GM12878 (cell line): ENCODE results near the gene UHMK1. TPM values are rescaled to one million over a fixed set of nuclear protein-coding genes. Genes with fewer than 3 reads are reported as not detected.

ENCODE experiments used
- ATAC-seq: fragments of 200-7000 bp; cut with Tn5 transposase; 3 replicates; pipeline ENCODE4 v1.9.1; 2020; ENCODE audit warnings: mild to moderate bottlenecking, moderate library complexity
- BruUV-seq: library from RNA; stranded (reverse); fragments of 400-500 nt; replicated peaks from 2 replicates; lab custom pipeline; 2021; lab: Mats Ljungman, UMichigan
- CTCF ChIA-PET: fragments of 300-600 bp; sonication (Branson Sonifier 250); formaldehyde crosslinking; extraction: SDS; loops from one replicate; lab custom pipeline; 2021; ENCODE audit warnings: inconsistent platforms; lab: Yijun Ruan, JAX
- POLR2A ChIA-PET: fragments of 350-600 bp; formaldehyde crosslinking; extraction: SDS; loops from one replicate; lab custom pipeline; 2021; ENCODE audit warnings: inconsistent platforms; lab: Charles Lee
- RAD21 ChIA-PET: fragments of 300-600 bp; sonication (Branson Sonifier 250); formaldehyde crosslinking; loops from one replicate; lab custom pipeline; 2023; ENCODE audit warnings: antibody characterized with exemption; ENCODE audit not compliant: unreplicated experiment; lab: Charles Lee
- SMC1A ChIA-PET: fragments of 300-600 bp; sonication (Branson Sonifier 250); formaldehyde crosslinking; loops from one replicate; lab custom pipeline; 2023; ENCODE audit not compliant: unreplicated experiment, uncharacterized antibody; lab: Charles Lee
- DNase-seq: peaks from one replicate; pipeline ENCODE4 v3.0.0-alpha.2; 2011; ENCODE audit warnings: low read depth, low spot score
- FAIRE-seq: peaks from 3 replicates; lab custom pipeline; 2011; peaks lifted over from hg19 to GRCh38; lab: Jason Lieb, UNC
- H2AFZ ChIP-seq: 2 replicates; pipeline ENCODE4 v1.6.0; 2011; ENCODE audit warnings: low read depth, low read length, control low read depth; ENCODE audit not compliant: control insufficient read depth
- H3K27ac ChIP-seq: 2 replicates; pipeline ENCODE4 v1.5.1; 2011; ENCODE audit warnings: control low read depth; ENCODE audit not compliant: control insufficient read depth, insufficient read depth
- H3K27me3 ChIP-seq, 2 experiments: replicated peaks in 1 of 2; 2 replicates each; pipeline versions ENCODE4 v1.6.0 to v1.6.1; 2011; ENCODE audit warnings: low read length in 1 of 2; ENCODE audit not compliant: control insufficient read depth in 2 of 2, insufficient read depth in 2 of 2
- H3K36me3 ChIP-seq, 2 experiments: 2 replicates each; pipeline ENCODE4 v1.5.1; 2011; ENCODE audit warnings: low read length in 1 of 2; ENCODE audit not compliant: control insufficient read depth in 2 of 2, insufficient read depth in 2 of 2
- H3K4me1 ChIP-seq: 2 replicates; pipeline ENCODE4 v1.6.1; 2011; ENCODE audit warnings: mild to moderate bottlenecking, low read length, moderate library complexity, mixed read lengths; ENCODE audit not compliant: control insufficient read depth, insufficient read depth
- H3K4me2 ChIP-seq: 2 replicates; pipeline ENCODE4 v1.6.0; 2011; ENCODE audit warnings: control low read depth; ENCODE audit not compliant: control insufficient read depth, insufficient read depth
- H3K4me3 ChIP-seq: fragments of 200-600 bp; sonication (generic); 2 replicates; pipeline ENCODE4 v1.5.1; 2016
- H3K79me2 ChIP-seq: 2 replicates; pipeline ENCODE4 v1.6.0; 2011; ENCODE audit warnings: low read length; ENCODE audit not compliant: control insufficient read depth, insufficient read depth
- H3K9ac ChIP-seq: 2 replicates; pipeline ENCODE4 v1.8.0; 2011; ENCODE audit warnings: low read length, control low read depth, mixed read lengths; ENCODE audit not compliant: control insufficient read depth, insufficient read depth
- H3K9me3 ChIP-seq: replicated peaks from 3 replicates; pipeline ENCODE4 v1.5.1; 2011; ENCODE audit warnings: mild to moderate bottlenecking, low read length; ENCODE audit not compliant: control insufficient read depth, insufficient read depth
- H4K20me1 ChIP-seq: 2 replicates; pipeline ENCODE4 v1.6.0; 2011; ENCODE audit not compliant: control insufficient read depth, insufficient read depth
- BRCA1 ChIP-seq: IDR thresholded peaks from 2 replicates; pipeline ENCODE4 v1.6.1; 2011; ENCODE audit warnings: low read depth, low read length, improper control_type of control experiment
- CBFB ChIP-seq: IDR thresholded peaks from 2 replicates; pipeline ENCODE4 v1.6.1; 2016; ENCODE audit warnings: antibody characterized with exemption, low read depth
- FOS ChIP-seq: IDR thresholded peaks from 3 replicates; pipeline ENCODE4 v1.6.1; 2011; ENCODE audit warnings: borderline replicate concordance; ENCODE audit not compliant: insufficient read length; ENCODE audit errors: extremely low read depth
- HCFC1 ChIP-seq: fragments of 150-350 bp; IDR thresholded peaks from 2 replicates; pipeline ENCODE4 v1.6.1; 2014; ENCODE audit warnings: low read length
- IKZF2 ChIP-seq, 2 experiments: fragments of 450-650 bp; IDR thresholded peaks; 2 replicates each; pipeline ENCODE4 v1.6.1; 2017; ENCODE audit warnings: mild to moderate bottlenecking in 2 of 2, moderate library complexity in 2 of 2
- SREBF1 ChIP-seq: IDR thresholded peaks from 2 replicates; pipeline ENCODE4 v1.6.1; 2012; ENCODE audit warnings: mild to moderate bottlenecking, low read length
- ZNF274 ChIP-seq: IDR thresholded peaks from one replicate; pipeline ENCODE4 v1.8.0; 2011; ENCODE audit not compliant: insufficient read length, insufficient read depth
- WGBS: methylation state at CpG from one replicate; pipeline ENCODE4 v1.1.6; 2016; ENCODE audit warnings: low lambda C conversion rate; ENCODE audit not compliant: insufficient replicate concordance, insufficient coverage; ENCODE audit errors: missing lambda C conversion rate; 5-methylcytosine and 5-hydroxymethylcytosine counted together
- in situ Hi-C: fragments of 300-500 bp; cut with MboI; formaldehyde crosslinking; loops from 9 replicates; pipeline ENCODE4 v1.14.3; 2018; ENCODE audit warnings: mixed read lengths
- intact Hi-C: fragments of 100-400 bp; cut with micrococcal nuclease; formaldehyde crosslinking; loops from one replicate; pipeline ENCODE4 v1.14.2; 2022; ENCODE audit not compliant: unreplicated experiment
- polyA plus RNA-seq, 11 experiments: library from polyadenylated mRNA; depleted of rRNA in 4 of 11; unstranded in 6 of 11; stranded (reverse) in 5 of 11; fragments of >200 nt; fragmentation: Nextera tagmentation in 4 of 11; fragmentation: Illumina TruSeq in 1 of 11; extraction: Ambion mirVana in 4 of 11; extraction: Trizol in 1 of 11; gene quantifications; 1 replicate in 1 of 11; 2 replicates in 10 of 11; pipeline versions ENCODE4 v1.2.1 to v1.2.3, GENCODE V29; 2011 to 2016; ENCODE audit warnings: inconsistent platforms in 2 of 11, missing spikeins in 2 of 11, low read depth in 1 of 11
- total RNA-seq, 4 experiments: library from RNA; depleted of rRNA in 3 of 4; stranded (reverse); fragments of >200 nt in 3 of 4; fragmentation: Illumina TruSeq in 1 of 4; extraction: Trizol in 1 of 4; gene quantifications; 2 replicates each; pipeline versions ENCODE4 v1.2.1 to v1.2.3, GENCODE V29; 2013 to 2021
- TF ChIP-seq, protein P1 (sequence below): IDR thresholded peaks from 2 replicates; pipeline ENCODE4 v1.6.1; 2011; ENCODE audit warnings: borderline replicate concordance, low read depth, mild to moderate bottlenecking, moderate library complexity, low read length; ENCODE audit not compliant: insufficient read depth, poor library complexity, severe bottlenecking

The UHMK1 gene
- total and polyA plus RNA-seq, 10 of the 15 experiments (the other 5 are each of a cell fraction or from before 2014, with no cell fraction given), result 5.7 to 52.7 (median 28.3) TPM

- in situ Hi-C loops (no loop called here), intact Hi-C loops (no loop called here)
- FAIRE-seq (no peak), DNase-seq (no peak), ATAC-seq (no peak)
- no peak overlapping the region for H3K27ac ChIP-seq
- H2AFZ ChIP-seq, result no peak overlapping the region
- H4K20me1 ChIP-seq, result no peaks in the 10 kb centered on the region
- POLR2A ChIA-PET, result no interaction called here
- CTCF ChIA-PET, result no interaction called here
- H3K9ac ChIP-seq, result no peak overlapping the region
- 24% methylated on average over 2 of the region's 2 CpGs for WGBS
- no TSS peak for BruUV-seq
- no peak for TF ChIP-seq CBFB
- TF ChIP-seq SREBF1, result no peak
- TF ChIP-seq IKZF2 (IDR thresholded peaks at IDR 0.05), result no peak
- TF ChIP-seq, protein P1, sequence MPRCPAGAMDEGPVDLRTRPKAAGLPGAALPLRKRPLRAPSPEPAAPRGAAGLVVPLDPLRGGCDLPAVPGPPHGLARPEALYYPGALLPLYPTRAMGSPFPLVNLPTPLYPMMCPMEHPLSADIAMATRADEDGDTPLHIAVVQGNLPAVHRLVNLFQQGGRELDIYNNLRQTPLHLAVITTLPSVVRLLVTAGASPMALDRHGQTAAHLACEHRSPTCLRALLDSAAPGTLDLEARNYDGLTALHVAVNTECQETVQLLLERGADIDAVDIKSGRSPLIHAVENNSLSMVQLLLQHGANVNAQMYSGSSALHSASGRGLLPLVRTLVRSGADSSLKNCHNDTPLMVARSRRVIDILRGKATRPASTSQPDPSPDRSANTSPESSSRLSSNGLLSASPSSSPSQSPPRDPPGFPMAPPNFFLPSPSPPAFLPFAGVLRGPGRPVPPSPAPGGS, result no peak
- no peak for TF ChIP-seq FOS
- no peak for TF ChIP-seq HCFC1
- no peak for TF ChIP-seq ZNF274
- TF ChIP-seq BRCA1, result no peak
- H3K9me3 ChIP-seq, result no peaks in the 10 kb centered on the region; the same call in 2 of the 3 replicates
- H3K4me1 ChIP-seq, result no peaks in the 10 kb centered on the region
- H3K4me3 ChIP-seq, result no peak overlapping the region
- SMC1A ChIA-PET, result no interaction called here
- no peaks in the 10 kb centered on the region for H3K36me3 ChIP-seq
- H3K27me3 ChIP-seq, result no peaks in the 10 kb centered on the region
- no peak overlapping the region for H3K4me2 ChIP-seq
- H3K79me2 ChIP-seq, result no peaks in the 10 kb centered on the region
- RAD21 ChIA-PET, result no interaction called here
Observed at GRCh38 chr1:162475089-162475488, 22.5 kb upstream of the UHMK1 start.
